Esophagus muscularis mucosa (tissue), 4 donors: ENCODE data around the gene LENEP. TPM values are rescaled to one million over a fixed set of nuclear protein-coding genes. Genes with fewer than 3 reads are reported as not detected.

Experiments used
- DNase-seq: peaks from one replicate; pipeline ENCODE4 v3.0.0-alpha.2; 2017; ENCODE audit errors: extremely low spot score
- H3K27ac ChIP-seq, 4 donors: fragments of 200-600 bp; sonication (generic); replicated peaks in 1 of 4; 1 replicate in 3 of 4; 2 replicates in 1 of 4; pipeline ENCODE4 v1.5.1; 2016 to 2019; ENCODE audit warnings: mild to moderate bottlenecking in 1 of 4
- H3K27me3 ChIP-seq, 4 donors: fragments of 200-600 bp; sonication (generic); one replicate each; pipeline versions ENCODE4 v1.5.1 to v1.6.0; 2016 to 2019
- H3K36me3 ChIP-seq, 4 donors: fragments of 200-600 bp; sonication (generic); one replicate each; pipeline ENCODE4 v1.5.1; 2016 to 2019
- H3K4me1 ChIP-seq, 4 donors: fragments of 200-600 bp; sonication (generic); one replicate each; pipeline ENCODE4 v1.5.1; 2016 to 2019
- H3K4me3 ChIP-seq, 4 donors: fragments of 200-600 bp; sonication (generic); 1 replicate in 2 of 4; 2 replicates in 2 of 4; pipeline ENCODE4 v1.5.1; 2016 to 2019; ENCODE audit warnings: mild to moderate bottlenecking in 4 of 4, moderate library complexity in 1 of 4
- H3K9me3 ChIP-seq, 4 donors: fragments of 200-600 bp; sonication (generic); 1 replicate in 3 of 4; 2 replicates in 1 of 4; pipeline ENCODE4 v1.5.1; 2016 to 2019
- EP300 ChIP-seq: sonication (generic); formaldehyde crosslinking; IDR thresholded peaks from one replicate; pipeline ENCODE4 v1.6.1; 2017; ENCODE audit warnings: antibody characterized with exemption
- POLR2A ChIP-seq: fragments of 450-650 bp; IDR thresholded peaks from one replicate; pipeline ENCODE4 v1.6.1; 2017; ENCODE audit warnings: antibody characterized with exemption, moderate library complexity, mild to moderate bottlenecking, low read depth
- POLR2AphosphoS5 ChIP-seq, 2 donors: sonication (generic); formaldehyde crosslinking; IDR thresholded peaks; one replicate each; pipeline ENCODE4 v1.6.1; 2017; ENCODE audit warnings: antibody characterized with exemption in 2 of 2
- WGBS: methylation state at CpG from one replicate; pipeline ENCODE4 v1.1.5; 2018; 5-methylcytosine and 5-hydroxymethylcytosine counted together
- intact Hi-C: fragments of 100-400 bp; cut with DNase I; formaldehyde crosslinking; loops from one replicate; pipeline ENCODE4 v1.15.1; 2023
- total RNA-seq, 4 donors: library from RNA; depleted of rRNA; stranded (reverse); fragments of >200 nt; gene quantifications; one replicate each; pipeline versions ENCODE4 v1.1.0 to v1.2.1, GENCODE V29; 2016
- TF ChIP-seq, protein P1 (sequence below), 3 experiments: fragments of 200-600 bp in 2 of 3; fragments of 450-650 bp in 1 of 3; sonication (generic) in 2 of 3; IDR thresholded peaks; one replicate each; pipeline ENCODE4 v1.5.1; 2017 to 2019; ENCODE audit warnings: antibody characterized with exemption in 3 of 3, mild to moderate bottlenecking in 2 of 3, moderate library complexity in 1 of 3

The LENEP gene
- total RNA-seq, 4 donors from 2014 or later = not detected

DNA sequence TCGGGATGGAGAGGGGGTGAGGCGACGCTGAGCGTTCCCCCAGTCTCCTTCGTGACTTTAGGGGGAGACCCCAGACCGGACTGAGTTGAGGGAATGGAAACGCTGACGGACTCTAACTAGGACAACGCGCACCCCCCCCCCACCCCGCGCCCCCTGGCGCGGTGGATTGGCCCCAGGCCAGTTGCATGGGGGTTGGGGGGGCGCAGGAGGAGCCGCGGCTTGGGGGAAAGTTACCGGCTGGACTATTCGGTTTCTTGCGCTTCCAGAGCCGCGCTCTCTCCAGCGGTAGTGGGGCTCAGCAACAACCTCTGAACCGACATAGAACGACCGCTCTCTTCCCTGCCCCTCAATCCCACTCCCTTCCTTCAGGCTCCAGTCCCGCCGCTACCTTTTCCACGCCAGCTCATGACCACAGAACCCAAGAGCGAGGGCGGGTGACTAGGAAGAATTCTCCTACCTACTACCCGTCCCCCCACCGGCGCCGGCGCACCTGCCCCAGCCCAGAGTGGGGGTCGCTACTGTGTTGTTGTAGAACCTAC lies 9.9 kb downstream of the LENEP start:
- intact Hi-C loops = no loop called here
- Histone ChIP-seq H3K9me3 (no peaks in the 10 kb centered on the region), H3K4me3 (peak overlapping the region; percentile 80 to 97 (median 92)), H3K4me1 (peaks cover 57 to 75% (median 69%) of the 10 kb centered on the region in 4 donors), H3K27ac (peak overlapping the region; percentile 97 to 99 (median 98)), H3K36me3 (no peaks in the 10 kb centered on the region), H3K27me3 (no peaks in the 10 kb centered on the region)
- WGBS = 2% methylated on average over 28 of the region's 37 CpGs
- TF ChIP-seq EP300 = no peak
- TF ChIP-seq POLR2A = no peak
- TF ChIP-seq, protein P1, sequence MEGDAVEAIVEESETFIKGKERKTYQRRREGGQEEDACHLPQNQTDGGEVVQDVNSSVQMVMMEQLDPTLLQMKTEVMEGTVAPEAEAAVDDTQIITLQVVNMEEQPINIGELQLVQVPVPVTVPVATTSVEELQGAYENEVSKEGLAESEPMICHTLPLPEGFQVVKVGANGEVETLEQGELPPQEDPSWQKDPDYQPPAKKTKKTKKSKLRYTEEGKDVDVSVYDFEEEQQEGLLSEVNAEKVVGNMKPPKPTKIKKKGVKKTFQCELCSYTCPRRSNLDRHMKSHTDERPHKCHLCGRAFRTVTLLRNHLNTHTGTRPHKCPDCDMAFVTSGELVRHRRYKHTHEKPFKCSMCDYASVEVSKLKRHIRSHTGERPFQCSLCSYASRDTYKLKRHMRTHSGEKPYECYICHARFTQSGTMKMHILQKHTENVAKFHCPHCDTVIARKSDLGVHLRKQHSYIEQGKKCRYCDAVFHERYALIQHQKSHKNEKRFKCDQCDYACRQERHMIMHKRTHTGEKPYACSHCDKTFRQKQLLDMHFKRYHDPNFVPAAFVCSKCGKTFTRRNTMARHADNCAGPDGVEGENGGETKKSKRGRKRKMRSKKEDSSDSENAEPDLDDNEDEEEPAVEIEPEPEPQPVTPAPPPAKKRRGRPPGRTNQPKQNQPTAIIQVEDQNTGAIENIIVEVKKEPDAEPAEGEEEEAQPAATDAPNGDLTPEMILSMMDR (IDR thresholded peaks at IDR 0.05) = no peak
- no peak for TF ChIP-seq POLR2AphosphoS5 (IDR thresholded peaks at IDR 0.05)
- DNase-seq = no peak

DNA sequence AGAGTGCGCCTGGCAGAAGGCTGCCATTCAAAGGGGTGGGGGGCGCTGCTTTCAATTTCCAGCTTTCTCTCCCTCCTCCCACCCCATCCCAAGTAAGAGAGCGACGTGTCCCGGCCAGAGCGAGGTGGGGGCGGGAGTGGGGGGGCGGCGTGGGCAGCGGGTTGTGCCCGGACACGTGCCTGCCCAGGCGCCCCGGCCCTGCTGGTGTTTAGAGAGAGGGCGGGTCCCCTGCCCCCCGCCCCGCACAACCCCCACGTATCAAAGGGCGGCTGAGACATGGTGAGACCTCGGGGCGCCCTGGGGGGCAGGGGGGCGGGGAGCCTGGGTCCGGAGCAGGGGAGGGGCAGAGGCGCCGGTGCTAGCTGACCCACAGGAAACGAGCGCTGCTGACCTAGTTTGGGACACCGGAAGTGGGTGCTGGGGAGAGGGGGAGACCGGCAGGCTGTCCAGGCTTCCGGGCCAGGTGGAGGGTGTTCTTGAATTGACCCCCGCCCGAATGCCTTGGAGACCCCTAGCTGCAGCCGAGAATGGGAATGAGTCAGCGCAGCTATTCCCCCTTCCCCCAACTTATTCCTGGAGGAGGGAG lies 10.5 kb downstream of the LENEP start:
- intact Hi-C loops = no loop called here
- H3K36me3 ChIP-seq = no peaks in the 10 kb centered on the region
- 20% methylated on average over 1 of the region's 34 CpGs for WGBS
- no peaks in the 10 kb centered on the region for H3K27me3 ChIP-seq
- no peak for DNase-seq
- peak overlapping the region; percentile 97 to 99 (median 98) for H3K27ac ChIP-seq
- H3K4me3 ChIP-seq = peak overlapping the region; percentile 80 to 97 (median 92)
- peaks cover 60 to 75% (median 70%) of the 10 kb centered on the region in 4 donors for H3K4me1 ChIP-seq
- no peaks in the 10 kb centered on the region for H3K9me3 ChIP-seq
- TF ChIP-seq POLR2AphosphoS5 (IDR thresholded peaks at IDR 0.05) = peak; percentile 42 to 57
- no peak for TF ChIP-seq EP300
- peak; percentile 33 for TF ChIP-seq POLR2A
- TF ChIP-seq, protein P1 (IDR thresholded peaks at IDR 0.05) = no peak

DNA sequence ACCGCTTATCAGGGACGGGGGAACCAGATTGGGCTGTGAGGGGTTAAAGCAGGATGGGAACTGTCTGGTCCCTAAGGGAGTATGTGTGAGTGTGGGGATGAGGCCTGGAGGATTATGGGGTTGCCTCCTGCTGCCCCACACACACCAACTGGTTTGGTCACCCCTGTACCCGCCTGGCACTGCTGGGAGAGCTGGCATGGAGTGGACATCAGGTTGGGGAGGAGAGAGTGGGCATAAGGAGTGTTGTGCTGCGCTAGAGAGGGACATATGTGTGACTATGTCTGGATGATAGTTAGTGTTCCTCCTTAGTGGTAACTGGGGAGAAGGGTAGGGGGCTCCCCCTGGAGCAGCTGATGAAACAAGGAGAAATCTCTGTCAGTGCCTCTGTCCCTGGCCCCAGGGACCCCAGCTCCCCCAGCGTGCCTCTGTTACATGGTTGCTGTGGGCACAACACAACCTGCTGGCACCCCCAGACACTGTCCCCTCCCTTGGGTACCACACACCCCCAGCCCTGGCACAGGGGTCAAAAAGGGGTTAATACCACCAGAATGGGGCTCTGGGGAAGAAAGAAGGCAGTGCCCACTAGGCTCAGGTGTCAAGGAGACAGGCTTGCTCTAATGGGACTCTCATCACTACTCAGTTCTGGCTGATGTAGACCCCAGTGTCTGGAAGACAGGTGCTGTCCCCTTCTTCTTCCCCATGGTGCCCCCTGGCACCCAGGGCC lies 11.1 kb downstream of the LENEP start:
- Histone ChIP-seq H3K27me3 (no peaks in the 10 kb centered on the region), H3K9me3 (no peaks in the 10 kb centered on the region), H3K27ac (peak overlapping the region; percentile 97 to 99 (median 98)), H3K4me1 (peaks cover 55 to 75% (median 68%) of the 10 kb centered on the region in 4 donors), H3K4me3 (peak overlapping the region; percentile 80 to 97 (median 92)), H3K36me3 (peaks cover 0 to 4% (median 2%) of the 10 kb centered on the region in 4 donors)
- TF ChIP-seq, protein P1 (IDR thresholded peaks at IDR 0.05) = no peak
- TF ChIP-seq POLR2AphosphoS5 (IDR thresholded peaks at IDR 0.05) = no peak
- intact Hi-C loops = no loop called here
- 80% methylated on average over 1 of the region's 5 CpGs for WGBS
- no peak for DNase-seq

DNA sequence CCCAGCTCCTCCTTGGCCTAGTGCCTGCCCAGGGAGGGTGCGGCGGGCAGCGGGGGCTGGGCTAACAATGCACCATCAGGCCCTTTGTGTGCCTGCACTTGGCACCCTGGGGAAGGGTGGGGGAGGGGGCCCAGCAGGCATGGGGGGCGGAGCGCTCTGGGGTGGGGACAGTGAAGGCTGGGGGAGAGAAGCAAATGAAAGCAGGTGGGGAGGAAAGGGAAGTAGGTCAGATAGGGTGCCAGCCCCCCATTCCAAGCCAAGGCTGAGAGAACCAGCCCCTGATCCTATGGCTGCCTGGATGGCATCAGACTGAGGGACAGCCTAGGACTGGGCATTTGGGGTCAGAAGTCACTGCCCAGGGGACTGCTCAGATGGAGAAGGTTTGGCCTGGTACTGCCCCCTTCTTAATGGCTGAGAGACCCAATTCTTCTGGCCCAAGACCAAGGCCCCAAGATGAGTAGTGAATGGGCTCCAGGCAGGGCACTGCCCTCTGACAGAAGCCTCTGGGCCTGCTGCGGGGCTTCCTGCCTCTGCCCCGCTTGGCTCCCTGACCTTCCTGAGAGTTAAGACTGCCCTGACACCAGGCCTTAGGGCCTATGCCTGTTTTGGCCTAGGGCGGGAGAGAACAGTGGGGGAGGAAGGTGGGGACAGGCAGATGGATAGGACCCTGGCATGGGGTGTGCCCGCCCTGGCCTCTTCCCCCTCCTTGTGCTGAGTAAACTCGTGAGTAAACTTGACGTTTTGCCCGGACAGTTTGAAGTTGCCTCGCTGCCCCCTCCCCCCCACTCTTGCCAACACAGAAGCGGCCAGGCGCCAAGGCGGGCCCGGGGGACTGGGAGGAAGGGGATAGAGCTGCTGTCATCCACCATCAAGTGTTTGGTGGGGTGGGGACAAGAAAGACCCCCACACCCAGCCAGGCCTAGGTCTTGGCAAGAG lies 12.0 kb downstream of the LENEP start:
- intact Hi-C loops = no loop called here
- peak overlapping the region; percentile 80 to 97 (median 92) for H3K4me3 ChIP-seq
- peak overlapping the region; percentile 97 to 99 (median 98) for H3K27ac ChIP-seq
- H3K36me3 ChIP-seq = peaks cover 0 to 7% (median 2%) of the 10 kb centered on the region in 4 donors
- WGBS = 60% methylated on average over 17 of the region's 17 CpGs
- peaks cover 47 to 75% (median 64%) of the 10 kb centered on the region in 4 donors for H3K4me1 ChIP-seq
- TF ChIP-seq, protein P1 (IDR thresholded peaks at IDR 0.05) = no peak
- TF ChIP-seq POLR2AphosphoS5 (IDR thresholded peaks at IDR 0.05) (peak in 1 of 2 donors; percentile 47), POLR2A (no peak)
- no peaks in the 10 kb centered on the region for H3K9me3 ChIP-seq
- DNase-seq = no peak
- no peaks in the 10 kb centered on the region for H3K27me3 ChIP-seq
